ENCODE measurements around the gene LIX1L.

Gene LIX1L

GRCh38 chr1:145963265-145964019 is 5.6 kb upstream of the LIX1L start:
- DNase-seq = no peak

GRCh38 chr1:145962157-145963102 is 4.6 kb upstream of the LIX1L start:
- peak in 3 of 5 experiments; percentile 25 to 40 (median 27) for DNase-seq

GRCh38 chr1:145961425-145962156 is 3.8 kb upstream of the LIX1L start:
- DNase-seq = peak in 3 of 5 experiments; percentile 13 to 66 (median 38)

GRCh38 chr1:145961109-145961424 is 3.2 kb upstream of the LIX1L start:
- no peak for DNase-seq

- peak; percentile 21 to 52 (median 39) for DNase-seq
Observed at GRCh38 chr1:145960468-145961108, 2.8 kb upstream of the LIX1L start.

GRCh38 chr1:145959957-145960467 is 2.2 kb upstream of the LIX1L start:
- no peak for DNase-seq

- DNase-seq = no peak
Observed at GRCh38 chr1:145959333-145959732, 1.5 kb upstream of the LIX1L start.

- no peak for DNase-seq
Observed at GRCh38 chr1:145958734-145959133, 917 bp upstream of the LIX1L start.

GRCh38 chr1:145956781-145957442 is 905 bp downstream of the LIX1L start:
- DNase-seq = peak in 2 of 5 experiments; percentile 18 to 50

GRCh38 chr1:145956361-145956760 is 1.5 kb downstream of the LIX1L start:
- DNase-seq = no peak

- DNase-seq = no peak
Observed at GRCh38 chr1:145955436-145955835, 2.4 kb downstream of the LIX1L start.

- DNase-seq = no peak
Observed at GRCh38 chr1:145953861-145954260, 4.0 kb downstream of the LIX1L start.

- no peak for DNase-seq
Observed at GRCh38 chr1:145952903-145953302, 4.9 kb downstream of the LIX1L start.

- DNase-seq = no peak
Observed at GRCh38 chr1:145951526-145951925, 6.3 kb downstream of the LIX1L start.

GRCh38 chr1:145949219-145949618 is 8.6 kb downstream of the LIX1L start:
- no peak for DNase-seq

- DNase-seq = no peak
Observed at GRCh38 chr1:145947551-145947950, 10.3 kb downstream of the LIX1L start.

GRCh38 chr1:145946477-145946986 is 11.3 kb downstream of the LIX1L start:
- DNase-seq = no peak

- DNase-seq = no peak
Observed at GRCh38 chr1:145944532-145944931, 13.3 kb downstream of the LIX1L start.

- no peak for DNase-seq
Observed at GRCh38 chr1:145942871-145943270, 14.9 kb downstream of the LIX1L start.

GRCh38 chr1:145942405-145942804 is 15.4 kb downstream of the LIX1L start:
- DNase-seq = no peak

GRCh38 chr1:145937436-145937835 is 20.4 kb downstream of the LIX1L start:
- no peak for DNase-seq

- DNase-seq = no peak
Observed at GRCh38 chr1:145936247-145936646, 21.6 kb downstream of the LIX1L start.

Measured in T-helper 2 cell (primary cell).